Endometrium (tissue), 2 donors: ENCODE measurements around the gene EIF1.
"Not testable (repeated sequence)": the region's sequence is repeated elsewhere in the genome, so short reads cannot be mapped to it uniquely, and the experiment has no call there.

ENCODE experiments used
- FAIRE-seq: peaks from 2 replicates; lab custom pipeline; 2012; peaks lifted over from hg19 to GRCh38; lab: Jason Lieb, UNC
- donor health status: control.
- donor health status: control.

The EIF1 gene

DNA sequence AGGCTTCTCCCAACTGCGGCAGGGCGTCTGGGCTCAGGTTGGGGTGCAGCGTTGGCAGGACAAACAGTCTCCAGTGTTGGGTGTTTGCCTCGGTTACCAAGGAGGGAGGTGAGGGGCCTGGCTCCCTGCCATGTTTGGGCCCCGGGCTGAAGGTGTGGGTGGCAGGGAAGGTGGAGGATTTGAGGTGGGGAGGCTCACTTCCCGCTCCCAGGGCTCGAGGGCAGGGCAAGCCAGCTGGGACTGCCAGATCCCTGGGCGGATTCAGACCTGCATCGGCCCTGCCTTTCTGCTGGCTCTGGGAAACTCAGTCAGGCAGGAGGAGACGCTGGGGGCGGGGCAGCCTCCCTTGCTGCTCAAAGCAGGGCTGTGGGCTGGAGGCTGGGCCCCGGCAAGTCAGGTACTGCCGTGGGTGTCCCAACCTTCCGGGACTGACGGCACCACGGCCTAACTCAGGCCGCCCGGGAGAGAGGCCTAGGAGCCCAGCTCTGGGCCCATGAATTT lies 33.0 kb upstream of the EIF1 start:
- no peak for FAIRE-seq

DNA sequence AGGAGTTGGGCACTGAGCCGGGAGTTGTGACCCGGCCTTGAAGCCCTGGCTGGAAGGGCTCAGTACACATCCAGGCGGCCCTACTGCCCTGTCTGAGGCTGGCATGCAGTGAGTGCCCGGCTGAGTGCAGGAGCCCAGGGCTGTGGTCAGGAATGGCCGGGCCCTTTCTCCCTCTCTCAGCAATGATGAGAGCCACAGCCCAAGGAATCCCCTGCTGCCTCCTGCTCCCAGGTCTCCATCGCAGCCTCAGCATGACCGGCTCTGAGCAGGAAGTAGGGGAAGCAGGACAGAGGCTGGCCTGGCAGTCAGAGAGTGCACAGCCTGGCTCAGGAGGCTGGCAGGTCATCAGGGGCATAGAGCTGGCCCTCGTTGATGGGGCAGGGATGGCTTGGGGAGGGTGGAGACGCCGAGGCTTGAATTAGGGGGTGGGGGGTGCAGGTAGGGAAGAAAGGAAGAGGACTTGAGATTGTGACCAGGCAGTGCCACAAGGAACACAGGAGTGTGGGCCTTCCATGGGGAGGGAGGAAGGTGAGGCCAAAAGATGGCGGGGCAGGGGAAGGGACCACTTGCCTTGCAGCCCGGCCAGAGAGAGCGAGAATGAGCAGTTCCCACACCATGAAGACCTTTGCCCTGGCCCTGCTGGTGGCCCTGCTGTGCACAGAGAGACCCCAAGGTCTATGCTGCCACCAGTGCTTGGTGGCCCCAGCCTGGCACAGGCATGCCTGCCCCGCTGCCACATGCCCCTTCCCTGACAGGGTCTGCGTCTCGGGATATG lies 32.2 kb upstream of the EIF1 start:
- FAIRE-seq, result no peak

DNA sequence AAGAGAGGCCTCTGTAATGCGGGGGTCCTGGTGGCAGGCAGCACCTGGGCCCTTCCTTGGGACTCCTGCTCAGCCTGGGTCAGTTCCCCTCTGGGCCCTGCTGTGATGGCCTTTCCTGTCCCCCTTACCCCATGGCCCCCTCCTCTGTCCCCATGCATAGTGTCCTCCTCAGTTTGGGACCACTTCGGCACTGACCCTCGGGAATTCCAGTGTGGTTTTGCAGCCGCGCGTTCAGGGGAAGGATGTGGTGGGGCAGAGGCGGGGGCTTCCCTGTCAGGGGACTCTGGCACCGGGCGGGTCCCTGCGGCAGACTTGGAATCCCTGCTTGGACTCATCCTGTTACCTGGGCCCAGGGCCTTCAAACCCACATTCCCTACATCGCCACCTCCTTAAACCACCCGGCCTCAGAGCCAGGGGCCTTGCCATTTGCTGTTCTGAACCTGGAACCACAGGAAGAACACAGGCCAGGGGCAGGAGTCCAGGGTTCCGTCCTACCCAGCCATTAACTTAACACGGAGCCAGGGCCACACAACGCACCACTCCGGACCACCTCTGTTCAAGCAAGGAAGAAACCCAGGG lies 31.4 kb upstream of the EIF1 start:
- no peak for FAIRE-seq

DNA sequence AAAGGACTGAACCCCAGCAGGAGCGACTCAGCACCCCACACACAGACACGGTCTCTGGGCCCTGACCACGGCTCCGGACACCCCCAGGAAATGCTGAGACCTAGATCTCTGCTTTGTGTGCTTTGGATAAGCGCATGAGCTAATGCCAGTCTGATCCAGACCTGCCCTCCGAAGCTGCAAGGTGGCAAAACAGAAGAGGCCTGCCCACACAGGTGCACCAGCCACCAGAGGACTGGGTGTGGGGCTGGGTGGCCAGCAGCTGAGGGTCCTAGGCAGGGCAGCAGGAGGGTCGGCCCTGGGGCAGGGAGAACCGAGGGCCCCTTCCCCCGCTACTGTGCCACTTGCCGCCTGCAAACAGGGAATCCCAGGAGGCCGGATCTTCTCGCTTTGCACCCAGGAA lies 30.7 kb upstream of the EIF1 start:
- FAIRE-seq, result no peak

DNA sequence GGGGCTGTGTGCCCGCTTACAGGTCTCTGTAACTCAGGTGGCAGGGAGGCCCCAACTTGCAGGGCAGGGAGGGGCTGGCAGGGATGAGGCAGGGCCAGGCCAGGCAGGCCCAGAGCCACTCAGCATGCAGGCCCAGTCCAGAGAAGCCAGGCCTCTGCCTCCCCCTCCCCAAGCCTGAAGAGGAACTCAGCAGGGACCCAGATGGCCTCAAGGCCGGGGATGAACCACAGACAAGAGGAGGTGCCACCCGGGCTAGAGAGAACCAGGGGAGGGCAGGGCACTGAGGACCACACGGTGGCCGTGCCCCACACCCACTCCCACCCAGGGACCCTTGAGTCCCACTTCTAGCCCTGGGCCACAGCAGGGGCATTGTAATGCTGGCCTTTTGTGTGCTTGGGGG lies 29.8 kb upstream of the EIF1 start:
- FAIRE-seq, result no peak

DNA sequence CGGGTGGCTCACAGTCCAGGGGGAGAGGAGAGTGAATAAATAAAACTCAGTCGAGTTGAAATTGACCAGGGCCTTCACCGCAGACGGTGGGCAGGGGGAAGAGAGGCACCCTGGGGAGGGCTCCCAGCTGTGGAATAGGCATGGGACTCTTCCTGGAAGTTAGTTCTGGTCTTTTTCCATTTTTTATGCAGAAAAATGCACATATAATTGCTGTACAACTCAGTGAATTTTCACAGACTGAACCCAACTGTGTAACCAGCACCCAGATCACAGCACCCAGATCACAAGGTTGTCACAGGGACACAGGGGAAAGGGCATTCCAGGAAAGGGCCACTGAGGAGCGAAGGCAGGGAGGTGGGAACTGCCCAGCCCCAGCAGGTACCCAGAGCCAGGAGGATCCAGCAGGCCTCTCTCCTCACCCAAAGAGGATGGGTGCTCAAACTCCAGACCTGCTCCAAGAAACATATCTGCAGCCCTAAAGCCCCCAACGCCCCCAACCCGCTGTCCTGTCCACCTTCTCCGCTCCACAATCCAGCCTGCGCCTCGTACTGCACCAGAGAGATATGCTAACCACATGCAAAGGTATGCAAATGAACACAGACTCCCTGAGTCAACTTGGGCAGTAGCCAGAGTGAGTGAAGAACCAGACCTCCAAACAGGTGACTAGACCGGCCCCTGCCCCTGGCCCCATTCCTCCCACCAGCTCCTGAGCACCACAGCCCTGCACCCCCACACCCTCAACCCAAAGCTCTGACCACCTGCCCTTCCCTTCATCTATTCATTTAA lies 29.1 kb upstream of the EIF1 start:
- no peak for FAIRE-seq

DNA sequence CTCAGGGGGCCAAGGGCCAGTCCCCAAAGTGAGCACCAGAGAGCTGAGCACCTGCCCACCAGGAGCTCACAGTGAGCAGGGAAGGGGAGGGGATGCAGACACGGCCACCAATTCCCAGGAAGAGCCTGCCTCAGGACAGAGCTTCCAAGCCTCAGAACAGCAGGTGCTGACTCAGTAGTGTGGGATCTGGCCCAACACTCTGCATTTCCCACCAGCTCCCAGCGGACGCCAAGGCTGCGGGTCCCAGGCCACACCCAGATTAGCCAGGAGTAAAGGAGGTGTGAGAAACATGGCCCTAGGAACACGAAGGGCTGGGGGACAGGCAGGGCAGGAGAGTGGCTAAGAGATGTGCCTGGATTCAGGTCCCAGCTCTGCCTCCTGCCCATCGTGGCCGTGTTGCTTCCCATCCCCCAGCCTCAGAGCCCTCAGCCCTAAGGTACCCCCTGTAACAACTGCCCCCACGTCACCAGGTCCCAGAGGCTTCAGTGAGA lies 28.4 kb upstream of the EIF1 start:
- FAIRE-seq, result no peak

DNA sequence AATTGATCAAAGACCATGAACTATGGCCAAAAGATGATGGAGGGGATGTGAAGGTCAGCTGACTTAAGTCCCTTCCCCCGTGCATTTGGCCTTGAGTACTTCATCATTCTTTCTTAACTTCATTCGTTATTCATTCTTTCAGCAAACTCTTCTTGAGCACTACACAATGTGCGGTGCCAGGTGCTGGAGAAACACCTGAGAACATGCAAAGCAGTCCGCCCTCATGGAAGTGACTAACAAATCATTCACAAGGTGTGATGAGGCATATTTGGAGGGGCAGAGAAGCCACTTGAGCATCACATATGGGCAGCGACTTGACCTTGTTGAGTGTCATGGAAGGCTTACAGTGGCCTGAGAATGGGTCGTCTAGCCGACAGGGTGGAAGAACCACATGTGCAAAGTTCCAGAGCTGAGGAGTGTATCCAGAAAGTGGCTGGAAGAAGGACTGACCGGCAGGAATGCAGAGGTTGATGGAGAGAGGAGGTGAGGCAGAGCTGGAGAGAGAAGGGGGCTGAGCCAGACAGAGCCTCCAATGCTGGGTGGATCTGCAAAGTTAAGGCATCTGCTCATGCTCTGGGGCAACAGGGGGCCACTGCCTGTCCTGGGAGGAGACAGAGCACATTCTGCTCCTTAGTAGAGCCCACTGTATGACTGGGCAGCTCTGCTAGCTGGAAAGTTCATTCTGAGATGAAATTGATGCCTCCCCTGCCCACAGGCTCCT lies 25.1 kb upstream of the EIF1 start:
- no peak for FAIRE-seq

DNA sequence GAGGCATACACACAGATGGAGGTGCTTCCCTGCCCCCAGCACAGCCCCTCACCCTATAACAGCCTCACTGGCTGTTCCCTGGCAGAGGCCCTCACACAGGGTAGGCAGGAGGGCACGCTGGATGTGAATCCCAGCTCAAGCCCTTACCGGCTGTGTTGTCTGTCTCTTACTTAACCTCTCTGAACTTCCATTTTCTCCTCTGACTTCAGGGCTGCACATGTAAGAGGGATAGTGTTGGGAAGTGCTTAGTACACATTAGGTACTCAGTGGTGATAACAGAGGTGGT lies 24.6 kb upstream of the EIF1 start:
- no peak for FAIRE-seq

DNA sequence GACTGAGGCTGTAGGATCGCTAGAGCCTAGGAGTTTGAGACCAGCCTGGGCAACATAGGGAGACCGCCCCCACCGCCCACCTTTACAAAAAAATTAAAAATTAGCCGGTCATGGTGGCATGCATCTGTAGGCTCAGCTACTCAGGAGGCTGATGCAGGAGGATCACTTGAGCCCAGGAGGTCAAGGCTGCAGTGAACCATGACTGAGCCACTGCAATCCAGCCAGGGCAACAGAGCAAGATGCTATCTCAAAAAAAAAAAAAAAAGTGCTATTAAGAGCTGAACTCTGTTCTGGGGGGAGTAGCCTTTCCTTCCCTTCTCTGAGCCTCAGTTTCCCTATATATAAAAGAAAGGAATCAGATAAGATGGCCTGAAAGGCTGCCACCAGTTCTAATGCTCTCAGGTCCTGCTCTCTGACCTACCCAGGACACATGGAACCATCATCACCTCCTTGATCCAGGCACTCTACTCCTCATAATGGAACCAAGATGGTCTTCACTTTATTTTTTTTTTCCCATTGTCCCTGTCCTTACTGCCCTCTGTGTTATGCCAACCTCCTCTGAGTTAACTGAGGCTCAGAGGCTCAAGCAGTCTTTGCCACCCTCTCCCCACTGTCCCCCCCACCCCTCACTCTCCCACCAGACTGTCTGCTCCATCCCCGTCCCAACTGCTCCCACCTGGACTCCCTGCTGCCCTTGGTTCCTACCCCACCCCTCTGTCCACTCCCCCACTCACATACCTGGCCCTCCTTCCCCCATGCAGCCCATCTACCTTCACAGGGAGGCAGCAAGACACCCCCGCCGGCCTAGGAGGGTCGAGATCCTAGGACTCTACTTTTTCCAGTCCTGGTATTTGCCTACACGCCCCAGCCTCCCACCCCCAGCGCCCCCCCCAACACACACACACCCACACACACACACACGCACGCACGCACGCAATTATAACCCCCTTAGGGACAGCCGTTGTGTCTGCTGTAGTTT lies 23.8 kb upstream of the EIF1 start:
- FAIRE-seq, result no peak

DNA sequence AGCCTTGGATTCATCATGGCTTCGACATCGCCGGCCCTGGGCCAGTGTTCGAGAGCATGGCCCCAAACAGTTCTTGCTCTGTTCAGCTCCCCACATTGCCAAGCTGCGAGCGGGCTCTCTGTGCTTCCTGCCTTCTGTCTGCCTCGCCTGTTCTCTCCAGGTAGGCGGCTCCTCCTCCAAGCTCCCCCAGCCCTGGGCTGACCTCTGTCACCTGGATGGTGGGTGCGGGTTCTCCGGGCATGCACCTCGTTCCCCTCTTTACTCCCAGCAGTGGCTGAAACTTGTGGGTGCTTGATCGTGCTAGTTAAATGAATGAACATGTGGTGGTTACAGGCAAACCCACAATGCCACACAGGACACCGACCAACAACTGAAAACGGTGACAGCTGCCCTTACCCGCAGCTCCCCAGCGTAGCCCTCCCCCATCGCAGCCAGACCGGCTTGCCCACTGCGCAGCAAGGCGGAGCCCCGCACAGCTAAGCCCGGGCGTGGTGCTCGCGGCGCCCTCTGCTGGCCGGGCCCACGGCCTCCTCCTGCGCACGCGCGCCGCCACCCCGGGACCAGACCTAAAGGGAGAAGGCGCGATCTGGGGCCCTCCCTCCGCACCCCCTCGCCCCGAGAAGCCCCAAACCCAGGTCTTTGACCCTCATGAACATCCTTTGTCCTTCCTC lies 23.0 kb upstream of the EIF1 start:
- no peak for FAIRE-seq

DNA sequence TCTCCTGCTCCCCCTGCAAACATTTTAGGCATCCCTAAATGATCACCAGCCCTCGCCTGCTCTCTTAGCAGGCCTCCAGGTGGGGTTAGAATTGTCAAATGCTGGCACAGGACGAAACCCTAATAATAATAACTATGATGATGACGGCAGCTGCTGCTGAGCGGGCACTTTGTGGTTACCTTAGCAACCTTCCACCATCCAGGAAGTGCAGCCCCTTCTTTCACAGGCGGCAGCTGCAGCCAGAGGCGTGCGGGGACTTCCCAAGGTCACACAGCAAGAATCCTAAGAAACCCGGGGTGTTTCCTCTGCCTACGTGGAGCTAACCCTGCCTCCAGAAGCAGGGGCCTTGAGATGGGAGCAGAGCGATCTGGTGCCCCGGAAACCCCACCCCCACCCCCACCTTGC lies 22.4 kb upstream of the EIF1 start:
- no peak for FAIRE-seq

DNA sequence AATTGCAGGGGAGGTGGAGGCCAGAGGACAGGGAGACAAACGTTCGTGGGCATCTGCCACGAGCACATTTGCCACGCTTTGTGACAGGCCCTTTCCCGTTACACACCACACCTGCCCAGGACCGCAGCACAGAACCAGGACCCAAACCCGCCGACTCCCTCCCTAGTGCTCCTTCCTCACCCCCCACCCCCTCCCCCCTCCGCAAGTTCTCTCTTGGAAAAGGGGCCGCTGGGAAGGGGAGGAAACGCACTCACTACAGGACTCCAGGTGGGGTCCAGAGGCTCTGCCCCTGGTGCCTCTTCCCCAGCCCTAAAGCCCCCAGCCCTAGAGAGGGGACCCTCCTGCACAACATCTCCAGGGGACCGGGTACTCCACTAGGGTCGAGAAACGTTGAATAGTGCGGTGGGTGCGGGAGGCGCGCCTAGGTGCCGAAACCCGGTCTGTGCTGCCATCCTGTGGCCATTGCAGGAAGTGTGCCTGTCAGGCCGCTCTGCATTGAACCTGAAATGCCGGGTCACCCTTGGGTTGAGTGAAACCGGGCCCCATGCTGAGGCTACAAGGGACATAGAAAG lies 21.9 kb upstream of the EIF1 start:
- FAIRE-seq, result no peak

DNA sequence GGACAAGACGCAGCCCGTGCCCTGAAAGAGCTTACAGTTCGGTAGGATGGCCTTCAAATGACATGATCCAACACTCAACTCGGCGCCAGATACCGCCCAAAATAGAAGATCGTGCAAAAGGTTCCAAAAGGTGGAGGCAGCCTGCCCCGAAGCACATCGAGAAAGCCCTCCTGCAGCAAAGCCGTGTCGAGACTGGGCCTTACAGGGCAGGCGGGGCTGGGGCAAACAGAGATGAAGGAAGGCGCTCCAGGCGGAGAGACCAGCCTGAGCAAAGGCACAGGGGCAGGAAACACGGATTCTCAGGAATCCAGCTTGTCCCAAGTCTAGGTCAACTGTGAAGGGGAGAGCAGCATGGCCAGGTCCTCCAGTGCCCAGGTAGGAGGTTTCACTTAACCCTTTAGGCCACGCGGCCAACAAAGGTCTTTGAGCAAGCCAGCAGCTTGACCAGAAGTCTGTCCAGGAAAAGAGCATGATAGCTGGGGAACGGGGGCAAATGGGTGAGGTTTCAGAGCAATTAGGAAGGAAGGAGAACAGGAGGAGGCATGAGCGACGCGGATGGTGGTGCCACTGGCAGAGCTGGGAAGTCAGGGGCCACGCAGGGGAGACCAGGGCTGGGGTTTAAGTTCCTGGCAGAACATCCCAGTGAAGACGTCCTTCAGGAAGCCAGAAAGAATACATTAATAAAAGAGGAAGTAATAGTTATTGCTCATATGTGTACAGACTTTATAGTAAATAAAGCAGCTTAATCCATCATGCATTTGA lies 21.2 kb upstream of the EIF1 start:
- no peak for FAIRE-seq

DNA sequence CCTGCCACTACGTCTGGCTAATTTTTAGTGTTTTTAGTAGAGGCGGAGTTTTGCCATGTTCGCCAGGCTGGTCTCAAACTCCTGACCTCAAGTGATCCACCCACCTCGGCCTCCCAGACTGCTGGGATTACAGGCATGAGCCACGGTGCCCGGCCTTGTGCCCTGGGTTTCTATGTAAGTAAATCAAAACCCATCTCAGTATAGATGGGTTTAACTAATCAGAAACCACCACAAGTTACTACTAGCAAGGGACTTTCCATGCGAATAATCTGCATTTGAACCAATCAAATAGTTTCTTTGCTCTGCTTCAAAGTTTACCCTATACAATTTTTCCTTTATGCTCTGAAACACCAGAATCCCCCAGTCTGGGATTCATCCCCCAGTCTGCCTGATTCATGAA lies 16.5 kb upstream of the EIF1 start:
- FAIRE-seq, result no peak

DNA sequence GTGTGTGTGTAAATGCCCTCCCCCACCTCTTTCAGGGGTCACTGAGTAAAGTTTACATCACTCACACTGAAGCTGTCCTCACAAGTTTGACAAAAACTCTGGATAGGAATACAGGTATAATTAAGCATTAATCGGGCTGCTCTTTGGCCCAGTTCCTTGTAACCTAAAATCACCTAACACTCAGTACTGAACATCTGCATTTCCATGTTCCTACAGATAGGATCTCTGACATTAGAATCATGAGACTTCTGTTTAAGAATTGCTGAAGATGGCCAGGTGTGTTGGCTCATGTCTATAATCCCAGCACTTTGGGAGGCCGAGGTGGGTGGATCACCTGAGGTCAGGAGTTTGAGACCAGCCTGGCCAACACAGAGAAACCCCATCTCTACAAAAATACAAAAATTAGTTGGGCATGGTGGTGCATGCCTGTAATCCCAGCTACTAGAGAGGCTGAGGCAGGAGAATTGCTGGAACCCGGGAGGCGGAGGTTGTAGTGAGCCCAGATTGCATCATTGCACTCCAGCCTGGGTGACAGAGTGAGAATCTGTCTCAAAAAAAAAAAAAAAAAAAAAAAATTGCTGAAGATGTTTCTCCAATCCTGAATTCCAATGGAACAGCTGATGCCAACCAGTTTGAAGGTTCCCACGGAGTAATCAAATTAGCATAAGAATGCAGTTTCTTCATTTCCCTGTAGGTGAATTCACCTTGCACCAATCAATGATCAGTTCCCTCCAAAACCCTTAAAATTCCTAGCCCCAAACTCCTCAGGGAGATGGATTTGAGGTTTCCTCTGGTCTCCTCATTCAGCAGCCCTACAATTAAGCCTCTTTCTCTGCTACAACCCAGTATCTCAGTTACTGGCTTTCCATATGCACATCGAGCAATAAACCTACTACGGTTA lies 13.3 kb upstream of the EIF1 start:
- FAIRE-seq, result not testable (repeated sequence)

DNA sequence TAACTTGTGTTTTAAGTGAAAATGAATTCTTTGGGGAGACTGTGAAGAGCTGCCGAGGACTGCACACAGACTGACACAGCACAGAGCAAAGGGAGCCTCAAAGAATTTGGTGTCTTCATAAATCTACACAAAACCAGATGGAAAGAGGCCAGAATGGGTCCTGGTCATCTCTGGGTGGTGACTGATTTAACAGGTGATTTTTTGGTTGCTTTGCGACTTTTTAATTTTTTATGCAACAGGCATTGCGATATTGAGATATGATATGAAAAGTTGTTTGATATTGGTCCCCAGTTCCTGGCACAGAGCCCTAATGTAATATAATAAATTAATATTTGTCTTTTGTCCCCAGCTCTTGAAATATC lies 12.6 kb upstream of the EIF1 start:
- FAIRE-seq, result no peak

DNA sequence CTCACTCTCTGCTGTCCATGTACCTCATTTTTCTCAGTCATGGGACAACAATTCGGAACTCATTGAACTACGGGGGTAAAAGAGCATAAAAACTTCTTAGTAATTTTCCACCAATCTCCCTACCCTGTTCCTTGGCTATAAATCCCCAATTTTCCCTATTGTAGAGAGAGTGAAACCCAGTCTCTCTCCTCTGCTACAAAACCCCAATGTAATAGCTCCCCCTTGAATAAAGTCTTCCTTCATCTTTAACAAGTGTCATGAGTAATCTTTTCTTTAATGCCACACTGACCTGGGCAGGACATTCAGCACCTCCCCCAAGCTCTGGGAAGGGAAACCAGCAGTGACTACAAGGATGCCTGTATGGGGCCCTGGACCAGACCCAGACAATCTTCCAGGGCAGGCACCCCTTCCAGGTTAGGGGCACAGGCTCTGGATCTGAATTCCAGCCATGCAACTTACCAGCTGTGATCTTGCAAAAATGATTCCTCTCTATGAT lies 10.2 kb upstream of the EIF1 start:
- FAIRE-seq, result no peak
